LNCaP clone FGC (cell line): ENCODE results near the gene ATF6B.

Experiments used
- DNase-seq: peaks from one replicate; pipeline ENCODE4 v3.0.0-alpha.2; 2011; ENCODE audit warnings: low read depth
- H3K4me3 ChIP-seq: 2 replicates; pipeline ENCODE4 v1.5.1; 2011; ENCODE audit warnings: mild to moderate bottlenecking, low read depth, low read length, control low read depth
- CTCF ChIP-seq: IDR thresholded peaks from 2 replicates; pipeline ENCODE4 v1.5.1; 2012; ENCODE audit warnings: mild to moderate bottlenecking; ENCODE audit not compliant: control insufficient read depth, insufficient read depth; ENCODE audit errors: extremely low read depth

Gene ATF6B

GRCh38 chr6:32116674-32117073 is 11.4 kb downstream of the ATF6B start:
- peak; percentile 41; the same call in 1 of the 2 replicates for TF ChIP-seq CTCF
- no peak overlapping the region for H3K4me3 ChIP-seq
- DNase-seq, result no peak

- no peak for DNase-seq
- H3K4me3 ChIP-seq, result no peak overlapping the region
- TF ChIP-seq CTCF, result no peak
These were observed 12.4 kb downstream of the ATF6B start for GRCh38 chr6:32115623-32116022.

GRCh38 chr6:32114796-32115195 is 13.2 kb downstream of the ATF6B start:
- no peak for TF ChIP-seq CTCF
- no peak for DNase-seq
- no peak overlapping the region for H3K4me3 ChIP-seq

GRCh38 chr6:32113386-32114352 is 14.4 kb downstream of the ATF6B start:
- H3K4me3 ChIP-seq, result no peak overlapping the region
- DNase-seq, result no peak
- no peak for TF ChIP-seq CTCF

- no peak for DNase-seq
- no peak for TF ChIP-seq CTCF
- no peak overlapping the region for H3K4me3 ChIP-seq
These were observed 15.5 kb downstream of the ATF6B start for GRCh38 chr6:32112431-32112980.

- no peak overlapping the region for H3K4me3 ChIP-seq
- TF ChIP-seq CTCF, result no peak
- no peak for DNase-seq
These were observed 16.5 kb downstream of the ATF6B start for GRCh38 chr6:32111424-32112066.
